BJ (cell line): ENCODE data around the gene EFNB1. TPM values are rescaled to one million over a fixed set of nuclear protein-coding genes. Genes with fewer than 3 reads are reported as not detected.

ENCODE experiments used
- CTCF ChIA-PET: fragments of 350-600 bp; formaldehyde crosslinking; extraction: SDS; loops from one replicate; lab custom pipeline; 2021; ENCODE audit warnings: antibody characterized with exemption, inconsistent platforms; lab: Yijun Ruan, JAX
- POLR2A ChIA-PET: fragments of 300-600 bp; sonication (Branson Sonifier 250); formaldehyde crosslinking; extraction: SDS; loops from one replicate; lab custom pipeline; 2021; ENCODE audit warnings: antibody characterized with exemption; lab: Charles Lee
- DNase-seq: peaks from one replicate; pipeline ENCODE4 v3.0.0-alpha.2; 2011; ENCODE audit warnings: low read depth
- H3K27me3 ChIP-seq: 2 replicates; pipeline ENCODE4 v1.6.0; 2011; ENCODE audit warnings: low read length; ENCODE audit not compliant: control insufficient read depth, insufficient read depth
- H3K36me3 ChIP-seq: 2 replicates; pipeline ENCODE4 v1.5.1; 2011; ENCODE audit warnings: low read length; ENCODE audit not compliant: control insufficient read depth, insufficient read depth
- H3K4me3 ChIP-seq: 2 replicates; pipeline ENCODE4 v1.5.1; 2011; ENCODE audit warnings: low read depth, mild to moderate bottlenecking, control low read depth, low read length
- CTCF ChIP-seq: IDR thresholded peaks from 2 replicates; pipeline ENCODE4 v1.5.1; 2011; ENCODE audit warnings: low read depth, mild to moderate bottlenecking, control low read depth, inconsistent platforms, low read length, moderate library complexity; ENCODE audit not compliant: insufficient read depth
- polyA plus RNA-seq: library from polyadenylated mRNA; depleted of rRNA; stranded (reverse); fragments of >200 nt; gene quantifications from 2 replicates; pipeline ENCODE4 v1.2.3, GENCODE V29; 2011

EFNB1 gene
- polyA plus RNA-seq, 1 experiment, result 15.2 TPM

GRCh38 chrX:68823413-68824151 is 5.2 kb upstream of the EFNB1 start:
- no peak for DNase-seq
- Histone ChIP-seq H3K4me3 (no peak overlapping the region), H3K36me3 (no peaks in the 10 kb centered on the region), H3K27me3 (no peaks in the 10 kb centered on the region)
- no peak for TF ChIP-seq CTCF
- POLR2A ChIA-PET, result no interaction called here
- CTCF ChIA-PET, result interaction anchor here (1.1 to 4.7 kb wide), 10 partner anchors 8 to 564 kb away, joined by 3 to 38 read pairs (median 4); no protein-coding TSS in a partner anchor

- no peak for TF ChIP-seq CTCF
- H3K4me3 ChIP-seq, result no peak overlapping the region
- H3K27me3 ChIP-seq, result no peaks in the 10 kb centered on the region
- H3K36me3 ChIP-seq, result no peaks in the 10 kb centered on the region
- ChIA-PET POLR2A (no interaction called here), CTCF (interaction anchor here (1.1 to 4.7 kb wide), 6 partner anchors 8 to 564 kb away, joined by 3 to 38 read pairs (median 10); no protein-coding TSS in a partner anchor)
- DNase-seq, result no peak
Observed at GRCh38 chrX:68824152-68824433, 4.7 kb upstream of the EFNB1 start.

- CTCF ChIA-PET, result interaction anchor here (0.8 to 4.7 kb wide), 5 partner anchors 21 to 1206 kb away, joined by 3 to 33 read pairs (median 3); no protein-coding TSS in a partner anchor
- no peaks in the 10 kb centered on the region for H3K27me3 ChIP-seq
- H3K36me3 ChIP-seq, result no peaks in the 10 kb centered on the region
- DNase-seq, result no peak
- POLR2A ChIA-PET, result no interaction called here
- no peak overlapping the region for H3K4me3 ChIP-seq
- no peak for TF ChIP-seq CTCF
Observed at GRCh38 chrX:68824565-68825125, 4.2 kb upstream of the EFNB1 start.

GRCh38 chrX:68826113-68826980 is 2.5 kb upstream of the EFNB1 start:
- DNase-seq, result no peak
- ChIA-PET CTCF (interaction anchor here (1.6 to 6.4 kb wide), 6 partner anchors 235 to 792 kb away, joined by 5 to 90 read pairs (median 14); no protein-coding TSS in a partner anchor), POLR2A (no interaction called here)
- no peak overlapping the region for H3K4me3 ChIP-seq
- no peak for TF ChIP-seq CTCF
- H3K36me3 ChIP-seq, result no peaks in the 10 kb centered on the region
- no peaks in the 10 kb centered on the region for H3K27me3 ChIP-seq
